Neural cell (in vitro differentiated cells): ENCODE data around the gene ZDHHC7. TPM values are rescaled to one million over a fixed set of nuclear protein-coding genes. Genes with fewer than 3 reads are reported as not detected.

Experiments
- H2AFZ ChIP-seq: fragments of 200-600, 300-800 bp; sonication (generic), shearing (Covaris generic); 2 replicates; pipeline ENCODE4 v1.6.0; 2014; ENCODE audit warnings: low read depth, mild to moderate bottlenecking, antibody characterized with exemption, low read length, moderate library complexity
- H3F3A ChIP-seq: fragments of 200-600 bp; shearing (Covaris generic); 2 replicates; pipeline ENCODE4 v1.6.1; 2016; ENCODE audit warnings: mild to moderate bottlenecking, moderate library complexity, mixed read lengths, antibody characterized with exemption, low read length; ENCODE audit not compliant: insufficient read depth, poor library complexity, severe bottlenecking
- H3K27ac ChIP-seq: fragments of 200-600, 300-800 bp; sonication (generic), shearing (Covaris generic); 2 replicates; pipeline ENCODE4 v1.5.1; 2014; ENCODE audit warnings: mild to moderate bottlenecking, low read length, moderate library complexity
- H3K27me3 ChIP-seq: fragments of 300-800, 200-600 bp; sonication (generic), shearing (Covaris generic); 2 replicates; pipeline ENCODE4 v1.6.0; 2014; ENCODE audit warnings: mild to moderate bottlenecking, low read depth, low read length, moderate library complexity; ENCODE audit not compliant: insufficient read depth
- H3K36me3 ChIP-seq: fragments of 300-800, 200-600 bp; sonication (generic), shearing (Covaris generic); 2 replicates; pipeline ENCODE4 v1.5.1; 2014; ENCODE audit warnings: mild to moderate bottlenecking, antibody characterized with exemption, low read length, moderate library complexity; ENCODE audit not compliant: insufficient read depth
- H3K4me2 ChIP-seq: fragments of 300-800, 200-600 bp; sonication (generic), shearing (Covaris generic); 2 replicates; pipeline ENCODE4 v1.6.0; 2014; ENCODE audit warnings: mild to moderate bottlenecking, low read length
- H3K4me3 ChIP-seq: fragments of 300-800, 200-600 bp; sonication (generic), shearing (Covaris generic); 2 replicates; pipeline ENCODE4 v1.5.1; 2014; ENCODE audit warnings: mild to moderate bottlenecking, low read length, moderate library complexity
- H3K79me2 ChIP-seq: fragments of 200-600 bp; shearing (Covaris generic); replicated peaks from 2 replicates; pipeline ENCODE4 v1.6.0; 2014; ENCODE audit warnings: mild to moderate bottlenecking, low read length, moderate library complexity; ENCODE audit not compliant: insufficient read depth
- H3K9ac ChIP-seq: fragments of 300-800, 200-600 bp; sonication (generic), shearing (Covaris generic); 2 replicates; pipeline ENCODE4 v1.6.1; 2016; ENCODE audit warnings: mild to moderate bottlenecking, low read length, mixed read lengths
- H3K9me2 ChIP-seq: fragments of 200-600 bp; shearing (Covaris generic); 2 replicates; pipeline ENCODE4 v1.6.1; 2016; ENCODE audit warnings: mild to moderate bottlenecking, low read length, mixed read lengths; ENCODE audit not compliant: insufficient read depth
- H3K9me3 ChIP-seq: fragments of 200-600, 300-800 bp; sonication (generic), shearing (Covaris generic); 2 replicates; pipeline ENCODE4 v1.6.1; 2016; ENCODE audit warnings: mild to moderate bottlenecking, mixed run types, low read length, moderate library complexity, mixed read lengths
- H4K20me1 ChIP-seq: fragments of 200-600 bp; shearing (Covaris generic); 2 replicates; pipeline ENCODE4 v1.6.1; 2016; ENCODE audit warnings: mild to moderate bottlenecking, mixed run types; ENCODE audit not compliant: insufficient read depth
- CTCF ChIP-seq: fragments of 450-650 bp; IDR thresholded peaks from 2 replicates; pipeline ENCODE4 v1.5.1; 2014; ENCODE audit warnings: antibody characterized with exemption, mild to moderate bottlenecking, moderate library complexity; ENCODE audit not compliant: poor library complexity, severe bottlenecking
- EP300 ChIP-seq: fragments of 450-650 bp; conservative IDR thresholded peaks from 2 replicates; pipeline ENCODE4 v1.6.1; 2014; ENCODE audit warnings: antibody characterized with exemption, mild to moderate bottlenecking, moderate library complexity; ENCODE audit not compliant: poor library complexity, severe bottlenecking
- EZH2 ChIP-seq: fragments of 200-600, 300-800 bp; shearing (Covaris generic), sonication (generic); IDR thresholded peaks from 2 replicates; pipeline ENCODE4 v1.6.1; 2014; ENCODE audit warnings: antibody characterized with exemption, low read length, borderline replicate concordance, mild to moderate bottlenecking; ENCODE audit not compliant: insufficient read depth, poor library complexity, severe bottlenecking
- MXI1 ChIP-seq: fragments of 450-650 bp; conservative IDR thresholded peaks from 2 replicates; pipeline ENCODE4 v1.6.1; 2014; ENCODE audit warnings: antibody characterized with exemption, mild to moderate bottlenecking; ENCODE audit not compliant: poor library complexity, severe bottlenecking
- POLR2AphosphoS5 ChIP-seq: IDR thresholded peaks from 2 replicates; pipeline ENCODE4 v1.6.1; 2012
- RAD21 ChIP-seq: fragments of 450-650 bp; conservative IDR thresholded peaks from 2 replicates; pipeline ENCODE4 v1.6.1; 2014; ENCODE audit warnings: antibody characterized with exemption, mild to moderate bottlenecking, moderate library complexity
- REST ChIP-seq: IDR thresholded peaks from 2 replicates; pipeline ENCODE4 v1.6.1; 2012; ENCODE audit warnings: borderline replicate concordance
- SMC3 ChIP-seq: fragments of 450-650 bp; conservative IDR thresholded peaks from 2 replicates; pipeline ENCODE4 v1.6.1; 2014; ENCODE audit warnings: antibody characterized with exemption, mild to moderate bottlenecking, moderate library complexity; ENCODE audit not compliant: poor library complexity
- TAF1 ChIP-seq: IDR thresholded peaks from 2 replicates; pipeline ENCODE4 v1.6.1; 2012; ENCODE audit warnings: low read depth
- polyA plus RNA-seq: library from polyadenylated mRNA; depleted of rRNA; stranded (reverse); fragments of >200 nt; gene quantifications from 2 replicates; pipeline ENCODE4 v1.2.3, GENCODE V29; 2014

The ZDHHC7 gene
- polyA plus RNA-seq, 1 donor from 2014 or later = 33.8 TPM

GRCh38 chr16:85036236-85037049 lies 25.1 kb upstream of the ZDHHC7 start:
- Histone ChIP-seq H3K36me3 (no peaks in the 10 kb centered on the region), H3K4me2 (no peak overlapping the region), H4K20me1 (no peaks in the 10 kb centered on the region), H3K9me2 (no peaks in the 10 kb centered on the region), H3K79me2 (no peaks in the 10 kb centered on the region), H3K9me3 (no peaks in the 10 kb centered on the region), H3K27me3 (no peaks in the 10 kb centered on the region), H2AFZ (no peak overlapping the region), H3F3A (no peaks in the 10 kb centered on the region), H3K9ac (no peak overlapping the region), H3K4me3 (no peak overlapping the region), H3K27ac (no peak overlapping the region)
- TF ChIP-seq MXI1 (no peak), EZH2 (no peak), SMC3 (no peak), RAD21 (no peak), CTCF (no peak), REST (no peak), EP300 (no peak), TAF1 (no peak), POLR2AphosphoS5 (no peak)

DNA sequence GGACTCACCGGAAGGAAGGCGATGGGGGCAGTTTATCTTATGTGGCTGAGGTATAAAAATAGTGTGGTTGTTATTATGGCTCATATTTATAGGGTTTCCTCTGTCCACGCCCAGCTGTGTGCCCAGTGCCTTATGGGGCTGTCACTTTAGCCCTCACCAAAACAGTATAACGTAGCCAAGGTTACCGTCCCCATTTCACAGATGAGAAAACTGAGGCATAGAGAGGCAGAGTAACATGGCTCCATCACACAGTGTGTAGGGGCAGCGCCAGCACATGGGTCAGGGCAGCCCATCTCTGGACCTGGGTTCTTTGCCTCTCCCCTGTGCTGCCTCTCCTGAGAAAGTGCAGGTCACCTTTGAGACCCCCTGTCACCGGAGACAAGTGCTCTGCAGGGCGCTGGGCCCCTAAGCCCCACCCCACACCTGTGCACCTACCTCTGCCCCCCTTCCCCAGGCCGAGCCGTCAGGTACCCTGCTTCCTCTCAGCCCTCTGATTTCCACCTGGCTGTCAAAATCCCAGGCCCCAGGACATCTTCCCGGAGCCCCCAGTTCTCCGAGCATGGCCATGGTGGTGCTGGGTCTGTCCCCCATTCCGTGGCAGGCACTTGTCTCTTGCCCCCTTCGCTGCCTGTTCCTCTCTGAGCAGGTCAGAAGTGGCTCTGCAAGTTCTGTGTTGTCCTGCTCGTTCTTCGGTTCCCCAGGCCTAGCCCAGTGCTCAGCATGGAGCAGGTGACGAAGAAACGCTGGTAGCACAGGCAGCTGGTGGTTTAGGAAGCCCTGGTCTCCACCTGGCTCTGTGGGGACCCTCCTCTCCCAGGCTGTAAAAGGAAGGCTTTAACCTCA lies 23.5 kb upstream of the ZDHHC7 start:
- Histone ChIP-seq H3K27ac (no peak overlapping the region), H3K36me3 (no peaks in the 10 kb centered on the region), H3K4me2 (no peak overlapping the region), H3K27me3 (no peaks in the 10 kb centered on the region), H3K9me2 (no peaks in the 10 kb centered on the region), H3K9ac (no peak overlapping the region), H3K4me3 (no peak overlapping the region), H3F3A (no peaks in the 10 kb centered on the region), H3K9me3 (no peaks in the 10 kb centered on the region), H2AFZ (no peak overlapping the region), H3K79me2 (no peaks in the 10 kb centered on the region), H4K20me1 (no peaks in the 10 kb centered on the region)
- TF ChIP-seq TAF1 (no peak), SMC3 (no peak), EZH2 (no peak), MXI1 (no peak), RAD21 (no peak), REST (no peak), EP300 (no peak), CTCF (no peak), POLR2AphosphoS5 (no peak)
